BE2C (cell line): ENCODE measurements around the gene HOXD10.

Source experiments
- DNase-seq: peaks from one replicate; pipeline ENCODE4 v3.0.0-alpha.2; 2020
- H3K27me3 ChIP-seq: fragments of 250-450 bp; sonication (Bioruptor Pico); 2 replicates; pipeline ENCODE4 v1.5.1; 2020; ENCODE audit warnings: mild to moderate bottlenecking
- H3K36me3 ChIP-seq: fragments of 250-450 bp; sonication (Bioruptor Pico); 2 replicates; pipeline ENCODE4 v1.5.1; 2020; ENCODE audit warnings: mild to moderate bottlenecking
- H3K4me1 ChIP-seq: fragments of 250-450 bp; sonication (Bioruptor Pico); 2 replicates; pipeline ENCODE4 v1.5.1; 2020
- H3K4me3 ChIP-seq: 2 replicates; pipeline ENCODE4 v1.5.1; 2011; ENCODE audit warnings: low read depth, low read length
- H3K9me3 ChIP-seq: fragments of 250-450 bp; sonication (Bioruptor Pico); 2 replicates; pipeline ENCODE4 v1.5.1; 2020
- CTCF ChIP-seq: IDR thresholded peaks from 2 replicates; pipeline ENCODE4 v1.5.1; 2012; ENCODE audit warnings: mild to moderate bottlenecking, low read depth, low read length

The HOXD10 gene

DNA sequence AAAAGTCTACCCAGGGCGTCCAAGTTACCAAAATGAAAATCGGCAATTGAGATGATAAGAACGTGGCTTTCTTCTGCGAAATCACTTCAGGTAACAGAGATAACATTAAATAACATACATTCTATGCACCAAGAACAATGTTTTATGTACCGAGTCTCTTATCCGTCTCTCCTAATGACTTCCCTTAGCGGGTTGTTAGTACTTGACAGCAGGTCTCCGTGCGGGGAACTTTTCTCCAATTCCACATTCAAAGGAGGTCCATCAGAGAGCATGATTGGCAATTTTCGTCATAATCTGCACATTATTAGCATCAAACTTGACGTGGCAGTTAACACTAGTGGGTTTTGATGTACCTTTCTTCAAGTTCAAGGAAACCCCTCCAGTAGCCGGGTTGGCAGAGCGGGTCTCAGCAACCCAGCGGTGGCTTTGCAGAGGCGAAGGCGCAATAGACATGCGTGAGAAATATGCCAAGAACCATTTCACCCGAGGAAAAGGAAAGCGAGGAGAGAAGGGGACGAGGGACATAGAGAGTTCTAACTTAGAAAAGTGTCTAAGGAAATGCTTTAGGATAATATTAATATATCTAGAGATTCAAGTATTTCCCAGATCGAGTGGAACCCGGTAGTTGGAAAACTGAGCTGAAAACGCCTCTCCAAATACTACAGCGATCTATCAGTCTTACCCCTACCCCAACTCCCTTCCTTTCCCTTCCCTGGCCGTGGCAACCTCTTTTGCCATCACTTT, 37.9 kb upstream of the HOXD10 start:
- no peak for TF ChIP-seq CTCF
- Histone ChIP-seq H3K4me3 (peak overlapping the region; percentile 65), H3K27me3 (peaks cover 48% of the 10 kb centered on the region)

DNA sequence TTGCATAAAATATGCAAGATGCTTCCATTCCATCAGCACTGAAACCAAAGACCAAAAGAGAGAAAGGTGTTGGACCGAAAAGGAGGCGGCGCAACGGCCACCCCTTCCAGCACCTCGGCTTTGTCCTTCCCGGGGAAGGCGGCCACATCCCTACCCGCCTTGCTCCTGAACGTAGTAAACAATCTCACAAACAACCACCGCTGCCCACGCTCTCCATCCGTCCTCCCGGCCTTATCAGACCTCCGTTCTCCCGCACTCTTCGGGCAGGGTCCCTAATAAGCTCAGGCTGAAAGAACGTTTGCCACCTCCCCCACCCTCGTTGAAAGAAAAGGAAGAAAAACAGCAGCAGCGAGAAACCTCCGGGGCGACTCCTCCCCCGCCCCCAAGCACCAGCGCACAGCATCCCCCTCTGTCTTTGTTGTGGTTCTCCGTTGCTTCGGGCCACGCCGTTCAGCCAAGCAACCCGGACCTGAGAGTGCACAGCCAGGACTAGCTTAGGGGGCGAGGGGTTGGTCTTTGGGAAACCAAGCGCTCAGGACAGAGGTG, 37.2 kb upstream of the HOXD10 start:
- H3K4me3 ChIP-seq, result peak overlapping the region; percentile 65
- H3K27me3 ChIP-seq, result peaks cover 52% of the 10 kb centered on the region
- TF ChIP-seq CTCF, result no peak
- H3K36me3 ChIP-seq, result no peaks in the 10 kb centered on the region
- H3K4me1 ChIP-seq, result no peaks in the 10 kb centered on the region
- no peak for DNase-seq
- no peaks in the 10 kb centered on the region; the same call in 1 of the 2 replicates for H3K9me3 ChIP-seq

More for the DNA sequence above, 37.9 kb upstream of the HOXD10 start:
- Histone ChIP-seq H3K36me3 (no peaks in the 10 kb centered on the region), H3K9me3 (no peaks in the 10 kb centered on the region; the same call in 1 of the 2 replicates), H3K4me1 (no peaks in the 10 kb centered on the region)
- no peak for DNase-seq

DNA sequence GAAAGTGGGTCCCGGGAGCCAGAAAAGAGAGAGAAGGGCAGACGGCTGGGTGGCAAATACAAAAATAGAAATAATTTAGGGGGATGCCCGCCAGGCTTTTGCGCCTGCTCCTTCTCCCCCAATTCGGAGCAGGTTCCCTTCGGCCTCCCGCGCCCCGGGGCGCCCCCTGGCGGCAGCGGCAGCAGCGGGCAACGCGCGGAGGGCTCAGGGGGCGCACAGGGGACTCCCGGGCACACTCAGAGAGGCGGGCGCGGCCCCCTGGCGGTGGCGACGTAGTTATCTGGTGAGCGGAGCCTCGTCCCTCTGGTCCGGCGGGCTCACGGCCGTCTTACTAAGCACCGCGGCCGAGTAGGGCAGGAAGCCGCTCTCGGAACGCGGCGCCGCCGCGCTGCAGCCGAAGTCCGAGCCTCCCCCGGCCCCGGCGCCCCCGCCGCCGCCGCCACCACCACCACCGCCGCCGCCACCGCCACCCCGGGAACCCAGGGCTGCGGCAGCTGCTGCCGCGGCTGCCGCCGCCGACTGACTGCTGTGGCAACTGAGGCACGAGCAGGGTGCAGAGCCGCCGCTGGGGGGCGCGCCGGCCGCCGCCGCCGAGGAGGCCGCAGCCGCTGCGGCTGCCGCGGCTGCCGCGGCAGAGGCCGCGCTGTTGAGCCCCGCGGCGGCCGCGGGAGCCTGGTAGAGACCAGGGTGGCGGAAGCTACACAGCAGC, 36.6 kb upstream of the HOXD10 start:
- H3K9me3 ChIP-seq, result no peaks in the 10 kb centered on the region; the same call in 1 of the 2 replicates
- peak overlapping the region; percentile 65 for H3K4me3 ChIP-seq
- no peaks in the 10 kb centered on the region for H3K36me3 ChIP-seq
- H3K4me1 ChIP-seq, result no peaks in the 10 kb centered on the region
- peak; percentile 76 for TF ChIP-seq CTCF
- peaks cover 58% of the 10 kb centered on the region for H3K27me3 ChIP-seq
- peak; percentile 87 for DNase-seq

DNA sequence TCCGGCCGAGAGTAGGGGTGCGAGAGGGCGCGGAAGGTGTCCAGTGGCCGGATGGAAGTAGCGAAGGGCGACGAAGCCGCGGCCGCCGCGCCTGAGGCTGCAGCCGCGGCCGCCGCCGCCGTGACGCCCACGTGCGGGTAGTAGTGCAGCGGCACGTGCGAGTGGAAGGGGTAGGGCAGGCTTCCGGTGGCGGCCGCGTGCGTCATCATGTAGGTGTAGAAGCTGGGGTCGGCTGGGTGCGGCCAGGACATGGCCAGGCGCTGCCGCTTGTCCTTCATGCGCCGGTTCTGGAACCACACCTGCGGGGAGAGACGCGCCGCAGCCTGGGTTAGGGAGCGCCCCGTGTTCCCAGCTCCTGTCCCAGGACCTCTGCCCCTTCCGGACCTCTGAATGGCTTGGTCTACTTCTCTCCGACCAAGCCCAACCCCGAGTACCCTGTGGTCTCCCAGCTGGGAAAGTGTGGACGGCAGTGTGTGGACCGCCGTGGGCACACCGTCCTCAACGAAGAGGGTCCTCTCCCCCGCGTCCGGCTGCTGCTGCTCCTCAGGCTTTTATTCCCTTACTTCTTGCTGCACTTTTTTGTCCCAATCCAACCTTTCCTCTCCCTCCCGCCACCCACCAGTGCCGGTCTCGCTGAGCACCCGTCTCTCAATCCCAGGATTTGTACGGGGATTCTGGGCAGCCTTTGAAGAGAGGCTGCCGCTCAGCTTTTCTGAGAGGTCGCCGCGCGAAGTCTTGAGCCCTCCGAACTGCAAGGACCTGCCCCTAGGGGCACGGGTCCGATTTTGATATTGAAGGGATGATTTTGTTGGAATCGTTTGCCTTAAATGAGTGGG, 35.8 kb upstream of the HOXD10 start:
- no peak for TF ChIP-seq CTCF
- Histone ChIP-seq H3K27me3 (peaks cover 66% of the 10 kb centered on the region), H3K36me3 (no peaks in the 10 kb centered on the region), H3K4me3 (peak overlapping the region; percentile 37), H3K9me3 (no peaks in the 10 kb centered on the region; the same call in 1 of the 2 replicates), H3K4me1 (no peaks in the 10 kb centered on the region)
- no peak for DNase-seq

DNA sequence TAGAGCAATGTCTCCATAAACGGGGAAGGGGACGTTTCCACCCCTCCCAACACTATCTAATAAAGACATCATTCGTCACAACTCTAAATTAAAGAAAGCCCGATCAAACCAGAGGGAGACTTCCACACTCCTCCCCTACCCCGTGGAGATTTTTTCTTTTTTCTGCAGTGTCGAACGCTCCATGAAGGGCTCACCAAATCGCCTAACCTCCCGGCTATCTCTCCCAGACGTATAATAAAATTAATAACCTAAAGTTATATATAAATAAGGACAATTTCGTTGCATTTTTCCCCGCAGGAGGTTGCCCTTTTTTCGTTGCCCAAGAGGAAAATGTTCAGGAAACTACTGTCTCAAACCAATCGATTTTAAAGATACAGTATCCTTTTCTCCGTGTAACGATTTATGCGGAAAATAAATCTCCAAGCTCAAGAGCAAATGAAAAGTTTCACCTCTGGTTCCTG, 35.2 kb upstream of the HOXD10 start:
- DNase-seq, result no peak
- H3K4me1 ChIP-seq, result no peaks in the 10 kb centered on the region
- H3K9me3 ChIP-seq, result no peaks in the 10 kb centered on the region; the same call in 1 of the 2 replicates
- peaks cover 73% of the 10 kb centered on the region for H3K27me3 ChIP-seq
- no peak overlapping the region for H3K4me3 ChIP-seq
- no peak for TF ChIP-seq CTCF
- H3K36me3 ChIP-seq, result no peaks in the 10 kb centered on the region
